ENCODE data around the gene TANGO2. TPM values are rescaled to one million over a fixed set of nuclear protein-coding genes. Genes with fewer than 3 reads are reported as not detected.
A peak's percentile ranks its signal among the peaks of the same experiment; 100 is the strongest.

The TANGO2 gene
- total RNA-seq, 1 experiment from 2014 or later = 17.0 TPM

- H3K9me2 ChIP-seq (ENCODE audit: insufficient read depth) = no peaks in the 10 kb centered on the region
- BruUV-seq (replicated peaks) = no TSS peak
- peak overlapping the region; percentile 63; the same call in 1 of the 2 replicates for H3K27ac ChIP-seq (ENCODE audit: low read depth, low read length)
- peak overlapping the region; percentile 66 to 81 for H3K4me3 ChIP-seq (replicated peaks in 1 of 2; ENCODE audit: low read depth in 1 of 2, low read length in 2 of 2)
- ChIA-PET POLR2A (no interaction called here), CTCF (no interaction called here), RAD21 (ENCODE audit: low non-redundant PET in 1 of 2, low total read pairs in 2 of 2, uncharacterized antibody in 2 of 2, unreplicated experiment in 2 of 2) (no interaction called here)
- H4K20me1 ChIP-seq (ENCODE audit: insufficient read depth) = no peaks in the 10 kb centered on the region
- peaks cover 20 to 28% of the 10 kb centered on the region in 2 experiments; a peak in 3 of 4 replicates for H3K4me1 ChIP-seq (ENCODE audit: control insufficient read depth in 1 of 2, insufficient read depth in 2 of 2, low read length in 2 of 2)
- H3K27me3 ChIP-seq (ENCODE audit: insufficient read depth, low read length) = no peaks in the 10 kb centered on the region
- H3K9me3 ChIP-seq (ENCODE audit: control insufficient read depth in 1 of 2, insufficient read depth in 1 of 2, low read depth in 1 of 2, low read length in 2 of 2) = no peaks in the 10 kb centered on the region
- no peak for DNase-seq (ENCODE audit: low read depth, low spot score)
- intact Hi-C loops (cut with micrococcal nuclease) = no loop called here
- peaks cover under 1% of the 10 kb centered on the region; the same call in 1 of the 2 replicates for H3K79me2 ChIP-seq (ENCODE audit: insufficient read depth, low read length)
- TF ChIP-seq MAX (IDR thresholded peaks at IDR 0.05) (peak; percentile 51), POLR2A (IDR thresholded peaks at IDR 0.05; ENCODE audit: borderline replicate concordance, extremely low read depth, insufficient read depth, insufficient read length) (no peak), ZBTB33 (IDR thresholded peaks at IDR 0.05; ENCODE audit: extremely low read depth, insufficient replicate concordance, low read length) (no peak), ZFX (IDR thresholded peaks at IDR 0.05) (peak; percentile 61; the same call in 1 of the 2 replicates), TCF7L2 (IDR thresholded peaks at IDR 0.05; ENCODE audit: borderline replicate concordance, extremely low read depth, insufficient read depth, insufficient read length) (no peak), ELF1 (IDR thresholded peaks at IDR 0.05; ENCODE audit: borderline replicate concordance, low read depth) (no peak), CTCF (IDR thresholded peaks at IDR 0.05 in 2 of 3, conservative IDR thresholded peaks at IDR 0.05 in 1 of 3; ENCODE audit: borderline replicate concordance in 1 of 3, insufficient read depth in 1 of 3, low read depth in 2 of 3, low read length in 2 of 3) (no peak), SIN3A (IDR thresholded peaks at IDR 0.05; ENCODE audit: low read depth) (no peak; the same call in 1 of the 2 replicates), FOSL1 (IDR thresholded peaks at IDR 0.05; ENCODE audit: low read depth) (no peak), ZNF274 (IDR thresholded peaks at IDR 0.05; ENCODE audit: low read depth, low read length) (no peak), REST (IDR thresholded peaks at IDR 0.05; ENCODE audit: low read depth) (no peak), SP1 (IDR thresholded peaks at IDR 0.05; ENCODE audit: low read depth) (no peak), EGR1 (IDR thresholded peaks at IDR 0.05; ENCODE audit: low read depth) (peak; percentile 72), ATF3 (IDR thresholded peaks at IDR 0.05) (no peak)
- H3K4me2 ChIP-seq (ENCODE audit: low read length) = peak overlapping the region; percentile 98
- no peak overlapping the region for H2AFZ ChIP-seq (ENCODE audit: low read depth, low read length, poor library complexity, severe bottlenecking)
- no peaks in the 10 kb centered on the region for H3K36me3 ChIP-seq (ENCODE audit: control insufficient read depth in 1 of 2, insufficient read depth in 2 of 2, low read length in 2 of 2)
- peak; percentile 48 for ATAC-seq
- peak overlapping the region; percentile 77 for H3K9ac ChIP-seq (ENCODE audit: low read length)
These were observed 4.8 kb upstream of the TANGO2 start for GRCh38 chr22:20015971-20016733.

All from HCT116 (cell line).